H1 (cell line): Measurements from ENCODE around the gene TTC13. TPM values are rescaled to one million over a fixed set of nuclear protein-coding genes. Genes with fewer than 3 reads are reported as not detected.

Experiments used
- CTCF ChIA-PET: fragments of 300-600 bp; sonication (Branson Sonifier 250); formaldehyde crosslinking; loops from one replicate; lab custom pipeline; 2021; ENCODE audit not compliant: partially characterized antibody; lab: Charles Lee
- POLR2A ChIA-PET: fragments of 300-600 bp; sonication (Branson Sonifier 250); formaldehyde crosslinking; loops from one replicate; lab custom pipeline; 2021; ENCODE audit warnings: inconsistent platforms; ENCODE audit not compliant: partially characterized antibody; lab: Charles Lee
- DNase-seq, 2 experiments: peaks; one replicate each; pipeline versions ENCODE4 v3.0.0 to v3.0.0-alpha.2; 2010 to 2022; ENCODE audit warnings: low spot score in 2 of 2, low read depth in 1 of 2, mixed read lengths in 1 of 2
- FAIRE-seq: peaks from 2 replicates; lab custom pipeline; 2011; peaks lifted over from hg19 to GRCh38; lab: Jason Lieb, UNC
- H2AFZ ChIP-seq: 2 replicates; pipeline ENCODE4 v1.8.1; 2012; ENCODE audit warnings: low read length, inconsistent platforms
- H2AK5ac ChIP-seq: 2 replicates; pipeline ENCODE4 v1.6.1; 2013; ENCODE audit warnings: low read depth, low read length
- H2BK120ac ChIP-seq: replicated peaks from 2 replicates; pipeline ENCODE3; 2013; ENCODE audit warnings: low read depth, low read length, inconsistent platforms
- H2BK12ac ChIP-seq: 2 replicates; pipeline ENCODE4 v1.6.1; 2013; ENCODE audit warnings: low read depth, low read length
- H2BK15ac ChIP-seq: 2 replicates; pipeline ENCODE4 v1.6.1; 2013; ENCODE audit warnings: low read length
- H2BK20ac ChIP-seq: 2 replicates; pipeline ENCODE4 v1.6.1; 2013; ENCODE audit warnings: low read length
- H2BK5ac ChIP-seq: 2 replicates; pipeline ENCODE4 v1.6.1; 2013; ENCODE audit warnings: low read depth, low read length
- H3K14ac ChIP-seq: 2 replicates; pipeline ENCODE4 v1.6.1; 2013; ENCODE audit warnings: inconsistent platforms; ENCODE audit not compliant: insufficient read length
- H3K18ac ChIP-seq: 2 replicates; pipeline ENCODE4 v1.6.1; 2013; ENCODE audit warnings: low read length; ENCODE audit errors: extremely low read depth
- H3K23ac ChIP-seq: 2 replicates; pipeline ENCODE4 v1.6.1; 2013; ENCODE audit warnings: inconsistent platforms; ENCODE audit not compliant: insufficient read length
- H3K23me2 ChIP-seq: 2 replicates; pipeline ENCODE4 v1.6.1; 2013; ENCODE audit warnings: low read depth, low read length
- H3K27ac ChIP-seq: 2 replicates; pipeline ENCODE4 v1.6.1; 2011; ENCODE audit warnings: low read depth, low read length, inconsistent platforms
- H3K27me3 ChIP-seq, 4 experiments: replicated peaks in 1 of 4; 1 replicate in 1 of 4; 2 replicates in 3 of 4; pipeline versions ENCODE4 v1.6.1 to v1.8.1; 2011 to 2013; ENCODE audit warnings: low read length in 3 of 4, mild to moderate bottlenecking in 3 of 4, inconsistent platforms in 2 of 4, mixed read lengths in 2 of 4, moderate library complexity in 1 of 4; ENCODE audit not compliant: control insufficient read depth in 3 of 4, insufficient read depth in 3 of 4; ENCODE audit errors: extremely low read depth in 1 of 4
- H3K36me3 ChIP-seq, 4 experiments: 2 replicates each; pipeline versions ENCODE4 v1.6.1 to v1.8.1; 2011 to 2013; ENCODE audit warnings: mild to moderate bottlenecking in 4 of 4, low read length in 3 of 4, moderate library complexity in 2 of 4, control low read depth in 1 of 4, inconsistent platforms in 1 of 4; ENCODE audit not compliant: insufficient read depth in 4 of 4, control insufficient read depth in 2 of 4
- H3K4ac ChIP-seq: replicated peaks from 2 replicates; pipeline ENCODE3; 2013; ENCODE audit warnings: low read length, low read depth, mixed read lengths, inconsistent platforms; ENCODE audit not compliant: insufficient read length
- H3K4me1 ChIP-seq, 4 experiments: replicated peaks in 1 of 4; 1 replicate in 1 of 4; 2 replicates in 3 of 4; pipeline versions ENCODE4 v1.6.1 to v1.8.1; 2011 to 2013; ENCODE audit warnings: low read length in 3 of 4, inconsistent platforms in 2 of 4, mixed read lengths in 1 of 4; ENCODE audit not compliant: insufficient read depth in 4 of 4, control insufficient read depth in 3 of 4
- H3K4me2 ChIP-seq, 2 experiments: 2 replicates each; pipeline versions ENCODE4 v1.6.1 to v1.8.1; 2011 to 2013; ENCODE audit warnings: low read depth in 2 of 2, low read length in 2 of 2, control low read depth in 1 of 2, inconsistent platforms in 1 of 2, mild to moderate bottlenecking in 1 of 2; ENCODE audit not compliant: insufficient read depth in 1 of 2
- H3K4me3 ChIP-seq, 4 experiments: fragments of 200-600, 300-600 bp in 1 of 4; sonication (generic), shearing (Covaris generic), sonication (Bioruptor Twin) in 1 of 4; 2 replicates each; pipeline versions ENCODE4 v1.5.1 to v1.8.1; 2011 to 2016; ENCODE audit warnings: low read length in 4 of 4, low read depth in 3 of 4, control low read depth in 2 of 4, inconsistent platforms in 2 of 4, mild to moderate bottlenecking in 2 of 4, mixed read lengths in 1 of 4, moderate library complexity in 1 of 4; ENCODE audit not compliant: insufficient read depth in 2 of 4; ENCODE audit errors: extremely low read depth in 1 of 4
- H3K56ac ChIP-seq: replicated peaks from 2 replicates; pipeline ENCODE3; 2013; ENCODE audit warnings: low read depth, mild to moderate bottlenecking, mixed read lengths, low read length, inconsistent platforms; ENCODE audit not compliant: insufficient read length
- H3K79me1 ChIP-seq: 2 replicates; pipeline ENCODE4 v1.6.1; 2013; ENCODE audit warnings: low read depth, low read length, control low read depth
- H3K79me2 ChIP-seq, 2 experiments: 2 replicates each; pipeline versions ENCODE4 v1.6.1 to v1.8.1; 2012 to 2013; ENCODE audit warnings: low read length in 2 of 2, mild to moderate bottlenecking in 2 of 2, inconsistent platforms in 1 of 2; ENCODE audit not compliant: insufficient read depth in 2 of 2, control insufficient read depth in 1 of 2
- H3K9ac ChIP-seq, 4 experiments: replicated peaks in 1 of 4; 1 replicate in 1 of 4; 2 replicates in 3 of 4; pipeline versions ENCODE4 v1.6.1 to v1.8.1; 2011 to 2013; ENCODE audit warnings: low read depth in 3 of 4, low read length in 3 of 4, control low read depth in 2 of 4, mild to moderate bottlenecking in 2 of 4, moderate library complexity in 2 of 4, inconsistent platforms in 1 of 4; ENCODE audit errors: extremely low read depth in 1 of 4
- H3K9me3 ChIP-seq, 2 experiments: 2 replicates each; pipeline versions ENCODE4 v1.6.1 to v1.8.1; 2012 to 2013; ENCODE audit warnings: mild to moderate bottlenecking in 2 of 2, moderate library complexity in 2 of 2, control low read depth in 1 of 2, inconsistent platforms in 1 of 2, low read depth in 1 of 2, low read length in 1 of 2, mixed read lengths in 1 of 2; ENCODE audit not compliant: insufficient read depth in 2 of 2
- H4K20me1 ChIP-seq, 2 experiments: replicated peaks in 1 of 2; 2 replicates each; pipeline versions ENCODE3 to v1.8.1; 2011 to 2013; ENCODE audit warnings: inconsistent platforms in 2 of 2, low read length in 2 of 2, mild to moderate bottlenecking in 1 of 2; ENCODE audit not compliant: insufficient read depth in 2 of 2, control insufficient read depth in 1 of 2
- H4K5ac ChIP-seq: 2 replicates; pipeline ENCODE4 v1.6.1; 2013; ENCODE audit warnings: low read length, low read depth, mixed read lengths, inconsistent platforms; ENCODE audit not compliant: insufficient read length
- H4K8ac ChIP-seq: 2 replicates; pipeline ENCODE4 v1.8.0; 2013; ENCODE audit warnings: mild to moderate bottlenecking, moderate library complexity, low read length, inconsistent platforms; ENCODE audit not compliant: insufficient read depth; ENCODE audit errors: extremely low read depth
- H4K91ac ChIP-seq: replicated peaks from 2 replicates; pipeline ENCODE3; 2013; ENCODE audit warnings: low read length, mixed read lengths, inconsistent platforms; ENCODE audit not compliant: insufficient read length
- E2F6 ChIP-seq: IDR thresholded peaks from 2 replicates; pipeline ENCODE4 v1.6.1; 2012; ENCODE audit warnings: inconsistent platforms
- USF2 ChIP-seq: IDR thresholded peaks from 2 replicates; pipeline ENCODE4 v1.6.1; 2011; ENCODE audit warnings: low read length, improper control_type of control experiment
- WGBS, 2 experiments: shearing (Covaris generic) in 1 of 2; methylation state at CpG; one replicate each; pipeline versions ENCODE4 v1.1.6 to v1.1.7; 2013 to 2015; ENCODE audit warnings: low lambda C conversion rate in 2 of 2, mixed read lengths in 2 of 2, inconsistent platforms in 1 of 2, low coverage in 1 of 2, missing lambda C conversion rate in 1 of 2; ENCODE audit not compliant: insufficient replicate concordance in 2 of 2, insufficient coverage in 1 of 2, insufficient read length in 1 of 2; ENCODE audit errors: extremely low coverage in 1 of 2, missing lambda C conversion rate in 1 of 2; 5-methylcytosine and 5-hydroxymethylcytosine counted together
- polyA plus RNA-seq, 7 experiments: library from polyadenylated mRNA; depleted of rRNA in 3 of 7; stranded (reverse) in 5 of 7; unstranded in 2 of 7; fragments of >200 nt in 5 of 7; fragments of 200-250 nt in 2 of 7; gene quantifications; 1 replicate in 5 of 7; 2 replicates in 1 of 7; 4 replicates in 1 of 7; pipeline versions ENCODE4 v1.2.1 to v1.2.3, GENCODE V29; 2011 to 2013; ENCODE audit warnings: missing spikeins in 2 of 7, mixed read lengths in 2 of 7
- total RNA-seq: library from RNA; stranded (reverse); fragmentation: NEBNext Ultra II Directional; extraction: Animal tissue kit (Norgen Biotek cat#: 25700); gene quantifications from 2 replicates; pipeline ENCODE4 v1.2.1, GENCODE V29; 2021

TTC13 gene
- total and polyA plus RNA-seq, 2 of the 8 experiments (the other 6 are each of a cell fraction or from before 2014, with no cell fraction given), result 3.1 to 7.1 TPM

- no peak overlapping the region for H4K8ac ChIP-seq
- no peak overlapping the region for H3K23ac ChIP-seq
- ChIA-PET POLR2A (interaction anchor here (1.7 to 2.1 kb wide), 2 partner anchors 8 to 10 kb away, joined by 7 to 10 read pairs; partner anchors contain the start of gene C1orf198), CTCF (interaction anchor here (0.7 to 1.5 kb wide), 4 partner anchors 22 to 233 kb away, joined by 3 to 6 read pairs (median 4); no protein-coding TSS in a partner anchor)
- H3K4me2 ChIP-seq, result no peak overlapping the region
- TF ChIP-seq E2F6 (0 out of 2 replicates have a peak, but pooled peaks have one; percentile 21), USF2 (no peak)
- peaks cover 3 to 68% of the 10 kb centered on the region in 2 experiments; a peak in 3 of 4 replicates for H3K79me2 ChIP-seq
- H2BK12ac ChIP-seq, result no peak overlapping the region
- no peak overlapping the region for H3K18ac ChIP-seq
- peaks cover 4% of the 10 kb centered on the region; the same call in 1 of the 2 replicates for H3K79me1 ChIP-seq
- FAIRE-seq, result no peak
- H2BK20ac ChIP-seq, result no peak overlapping the region
- peaks cover 2 to 13% (median 10%) of the 10 kb centered on the region in 4 experiments; a peak in 6 of 7 replicates for H3K4me1 ChIP-seq
- H3K56ac ChIP-seq, result no peak overlapping the region
- H3K27me3 ChIP-seq, result no peaks in the 10 kb centered on the region
- WGBS, 2 experiments, result 91% methylated on average over 12 of the region's 12 CpGs; no CpG with 5 or more reads in 1 of the 2 experiments
- H3K23me2 ChIP-seq, result no peaks in the 10 kb centered on the region
- no peak overlapping the region for H2BK5ac ChIP-seq
- no peak overlapping the region for H3K14ac ChIP-seq
- no peak overlapping the region for H3K4ac ChIP-seq
- H3K27ac ChIP-seq, result no peak overlapping the region
- DNase-seq, result no peak
- H4K5ac ChIP-seq, result no peak overlapping the region
- no peak overlapping the region for H3K4me3 ChIP-seq
- no peak overlapping the region for H2BK15ac ChIP-seq
- H3K36me3 ChIP-seq, result peaks cover 0 to 6% (median 4%) of the 10 kb centered on the region in 4 experiments; a peak in 3 of 8 replicates
- H4K20me1 ChIP-seq, result peaks cover 2 to 9% of the 10 kb centered on the region in 2 experiments
- H3K9ac ChIP-seq, result no peak overlapping the region
- H2BK120ac ChIP-seq, result no peak overlapping the region
- no peak overlapping the region for H2AK5ac ChIP-seq
- no peaks in the 10 kb centered on the region for H3K9me3 ChIP-seq
- no peak overlapping the region for H2AFZ ChIP-seq
- no peak overlapping the region for H4K91ac ChIP-seq
These were observed 119.5 kb downstream of the TTC13 start for GRCh38 chr1:230858918-230859729.
